GM10248 (cell line): ENCODE results near the gene PRSS16.

Source experiments
- CTCF ChIA-PET: fragments of 300-600 bp; sonication (Branson Sonifier 250); formaldehyde crosslinking; extraction: SDS; loops from one replicate; lab custom pipeline; 2021; ENCODE audit warnings: antibody characterized with exemption; lab: Yijun Ruan, JAX
- POLR2A ChIA-PET: fragments of 350-650 bp; sonication (Branson Sonifier 250); formaldehyde crosslinking; extraction: SDS; loops from one replicate; lab custom pipeline; 2020; ENCODE audit warnings: antibody characterized with exemption; lab: Yijun Ruan, JAX
- DNase-seq: peaks from one replicate; pipeline ENCODE4 v3.0.0; 2012; ENCODE audit errors: extremely low spot score
- TF ChIP-seq, protein P1 (sequence below): IDR thresholded peaks from 2 replicates; pipeline ENCODE4 v1.5.1; 2012; ENCODE audit warnings: mild to moderate bottlenecking, low read depth; ENCODE audit errors: extremely low read depth, missing control alignments, control extremely low read depth

Gene PRSS16

DNA sequence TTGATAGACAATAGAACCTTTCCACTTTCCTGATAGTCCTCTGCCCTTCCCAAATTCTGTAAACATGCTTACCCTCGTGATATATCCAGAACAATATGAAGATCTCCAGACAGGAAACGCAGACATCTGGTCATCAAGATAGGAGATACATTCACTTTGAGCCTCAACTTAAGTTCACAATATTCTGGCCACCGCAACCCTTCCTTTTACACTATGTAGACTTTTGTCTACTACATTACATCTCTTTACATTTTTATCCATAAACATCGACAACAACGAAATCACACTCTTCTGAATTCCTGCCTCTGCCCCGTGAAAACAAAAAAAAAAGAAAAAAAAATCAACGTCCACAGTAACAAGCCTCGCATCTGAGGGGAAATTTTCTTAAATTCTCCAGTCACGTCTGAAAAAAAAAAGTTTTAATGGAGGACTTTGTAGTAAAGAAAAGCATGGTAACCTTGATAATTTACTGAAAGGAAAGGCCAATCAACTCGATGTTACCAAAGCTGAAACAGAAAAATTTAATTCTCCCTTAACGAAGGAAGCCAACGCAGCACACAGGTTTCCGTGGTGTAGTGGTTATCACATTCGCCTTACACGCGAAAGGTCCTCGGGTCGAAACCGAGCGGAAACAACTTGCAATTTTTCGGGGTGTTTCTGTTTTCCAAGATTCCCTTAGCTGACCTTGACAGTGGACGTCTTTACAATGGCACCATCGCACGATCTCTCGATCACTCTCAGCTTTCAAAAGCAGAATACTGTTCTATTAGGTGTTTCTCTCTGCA is 42.8 kb downstream of the PRSS16 start:
- TF ChIP-seq, protein P1, sequence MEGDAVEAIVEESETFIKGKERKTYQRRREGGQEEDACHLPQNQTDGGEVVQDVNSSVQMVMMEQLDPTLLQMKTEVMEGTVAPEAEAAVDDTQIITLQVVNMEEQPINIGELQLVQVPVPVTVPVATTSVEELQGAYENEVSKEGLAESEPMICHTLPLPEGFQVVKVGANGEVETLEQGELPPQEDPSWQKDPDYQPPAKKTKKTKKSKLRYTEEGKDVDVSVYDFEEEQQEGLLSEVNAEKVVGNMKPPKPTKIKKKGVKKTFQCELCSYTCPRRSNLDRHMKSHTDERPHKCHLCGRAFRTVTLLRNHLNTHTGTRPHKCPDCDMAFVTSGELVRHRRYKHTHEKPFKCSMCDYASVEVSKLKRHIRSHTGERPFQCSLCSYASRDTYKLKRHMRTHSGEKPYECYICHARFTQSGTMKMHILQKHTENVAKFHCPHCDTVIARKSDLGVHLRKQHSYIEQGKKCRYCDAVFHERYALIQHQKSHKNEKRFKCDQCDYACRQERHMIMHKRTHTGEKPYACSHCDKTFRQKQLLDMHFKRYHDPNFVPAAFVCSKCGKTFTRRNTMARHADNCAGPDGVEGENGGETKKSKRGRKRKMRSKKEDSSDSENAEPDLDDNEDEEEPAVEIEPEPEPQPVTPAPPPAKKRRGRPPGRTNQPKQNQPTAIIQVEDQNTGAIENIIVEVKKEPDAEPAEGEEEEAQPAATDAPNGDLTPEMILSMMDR = no peak
- no peak for DNase-seq
- POLR2A ChIA-PET = no interaction called here
- CTCF ChIA-PET = no interaction called here

DNA sequence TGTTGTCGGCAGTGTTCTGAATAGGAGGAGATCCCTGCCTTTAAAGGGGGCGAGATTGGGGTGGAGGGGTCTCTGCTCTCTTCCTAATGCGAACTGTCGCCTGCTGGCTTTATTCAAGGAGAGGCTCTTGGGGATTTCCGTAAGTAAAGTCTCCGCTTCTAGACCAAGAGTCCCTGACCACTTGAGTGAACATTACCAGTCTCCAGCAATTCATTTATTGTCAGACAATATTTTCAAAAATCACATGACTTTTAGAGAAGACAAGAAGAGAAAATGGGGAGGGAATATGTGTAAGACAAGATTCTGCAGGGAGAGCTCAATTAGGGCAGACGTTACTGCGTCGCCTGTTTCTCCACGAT is 43.3 kb downstream of the PRSS16 start:
- POLR2A ChIA-PET = no interaction called here
- DNase-seq = no peak
- CTCF ChIA-PET = no interaction called here
- TF ChIP-seq, protein P1 = no peak

DNA sequence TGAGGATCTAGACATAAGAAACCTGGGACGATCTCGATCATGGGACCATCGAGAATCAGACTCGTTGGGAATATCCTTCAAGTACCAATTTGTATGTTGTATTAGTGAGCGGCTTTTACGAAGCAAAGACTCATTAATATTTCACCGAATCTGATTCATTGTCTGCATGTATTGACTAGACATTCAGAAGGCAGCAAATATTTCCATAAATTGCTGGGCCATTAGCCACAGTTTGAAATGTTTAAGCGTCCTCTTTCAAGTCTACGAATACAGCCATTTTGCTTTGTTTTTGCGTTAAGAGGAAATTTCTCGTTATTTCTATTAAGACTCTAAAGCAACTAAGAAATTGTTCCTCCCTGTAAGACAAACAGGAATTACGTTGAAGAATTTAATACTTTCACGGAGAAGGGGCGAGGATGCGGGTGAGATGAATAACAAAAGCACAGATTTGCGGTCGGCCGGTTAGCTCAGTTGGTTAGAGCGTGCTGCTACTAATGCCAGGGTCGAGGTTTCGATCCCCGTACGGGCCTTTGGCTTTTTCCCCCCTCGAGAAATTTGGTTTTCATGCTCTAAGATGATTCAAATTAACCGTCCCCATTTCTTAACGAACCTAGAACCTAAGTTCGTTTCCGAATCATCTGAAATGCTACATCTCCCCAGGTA is 46.1 kb downstream of the PRSS16 start:
- TF ChIP-seq, protein P1 = no peak
- DNase-seq = no peak
- POLR2A ChIA-PET = no interaction called here
- CTCF ChIA-PET = no interaction called here

DNA sequence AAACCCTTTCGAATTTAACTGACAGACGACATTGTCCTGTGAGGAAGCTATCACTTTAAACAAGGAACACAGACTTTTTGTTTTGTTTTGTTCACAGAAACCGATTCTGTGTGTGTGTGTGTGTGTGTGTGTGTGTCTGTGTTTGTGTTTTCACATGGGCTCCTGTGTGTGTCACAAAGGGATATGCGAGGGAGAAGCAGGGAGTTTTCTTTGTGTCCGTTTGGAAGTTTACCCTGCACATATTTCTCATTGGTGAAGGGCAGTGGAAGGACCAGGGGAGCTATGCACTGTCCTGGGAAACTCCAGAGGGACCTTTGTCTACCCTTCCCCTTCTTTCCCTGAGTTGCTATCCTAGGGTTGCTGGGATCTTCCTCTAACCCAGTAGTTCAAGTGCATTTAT is 46.9 kb downstream of the PRSS16 start:
- POLR2A ChIA-PET = no interaction called here
- CTCF ChIA-PET = no interaction called here
- TF ChIP-seq, protein P1 = no peak
- no peak for DNase-seq

DNA sequence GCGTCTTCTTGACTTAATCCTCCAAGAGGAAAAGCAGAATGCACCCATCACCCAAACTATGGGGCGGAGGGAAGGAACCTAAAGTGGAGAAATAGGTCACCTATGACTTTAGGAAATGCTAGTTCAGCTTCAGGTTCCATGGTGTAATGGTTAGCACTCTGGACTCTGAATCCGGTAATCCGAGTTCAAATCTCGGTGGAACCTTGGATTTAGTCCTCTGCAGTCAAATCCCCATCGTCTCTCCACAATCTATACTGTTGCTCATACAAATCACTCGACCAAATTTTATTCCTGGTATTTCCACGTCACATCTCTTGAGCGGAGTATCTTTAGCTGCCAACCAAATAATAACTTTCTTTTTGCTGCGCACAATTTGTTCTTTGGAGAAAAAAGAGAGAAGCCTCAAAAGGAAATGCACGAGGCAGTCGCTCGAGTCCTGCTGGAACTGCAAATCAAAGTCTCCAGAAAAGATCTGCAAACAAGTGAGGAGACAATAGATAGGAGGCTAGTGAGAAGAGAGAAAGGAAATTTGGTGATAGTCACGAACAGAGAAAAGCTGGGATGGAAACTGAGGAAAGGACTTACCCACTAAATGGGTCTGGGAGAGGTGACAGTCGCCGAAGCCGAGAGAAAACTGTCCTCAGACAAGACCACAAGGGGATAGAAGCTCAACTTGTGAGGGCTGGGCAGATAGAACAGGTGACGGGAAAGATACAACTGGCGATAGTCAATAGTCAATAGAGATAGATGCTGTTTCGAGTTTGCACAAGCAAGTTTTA is 48.0 kb downstream of the PRSS16 start:
- ChIA-PET CTCF (interaction anchor here (1.2 to 1.8 kb wide), 3 partner anchors 11 to 23 kb away, joined by 3 to 6 read pairs (median 6); no protein-coding TSS in a partner anchor), POLR2A (no interaction called here)
- DNase-seq = no peak
- TF ChIP-seq, protein P1 = no peak

DNA sequence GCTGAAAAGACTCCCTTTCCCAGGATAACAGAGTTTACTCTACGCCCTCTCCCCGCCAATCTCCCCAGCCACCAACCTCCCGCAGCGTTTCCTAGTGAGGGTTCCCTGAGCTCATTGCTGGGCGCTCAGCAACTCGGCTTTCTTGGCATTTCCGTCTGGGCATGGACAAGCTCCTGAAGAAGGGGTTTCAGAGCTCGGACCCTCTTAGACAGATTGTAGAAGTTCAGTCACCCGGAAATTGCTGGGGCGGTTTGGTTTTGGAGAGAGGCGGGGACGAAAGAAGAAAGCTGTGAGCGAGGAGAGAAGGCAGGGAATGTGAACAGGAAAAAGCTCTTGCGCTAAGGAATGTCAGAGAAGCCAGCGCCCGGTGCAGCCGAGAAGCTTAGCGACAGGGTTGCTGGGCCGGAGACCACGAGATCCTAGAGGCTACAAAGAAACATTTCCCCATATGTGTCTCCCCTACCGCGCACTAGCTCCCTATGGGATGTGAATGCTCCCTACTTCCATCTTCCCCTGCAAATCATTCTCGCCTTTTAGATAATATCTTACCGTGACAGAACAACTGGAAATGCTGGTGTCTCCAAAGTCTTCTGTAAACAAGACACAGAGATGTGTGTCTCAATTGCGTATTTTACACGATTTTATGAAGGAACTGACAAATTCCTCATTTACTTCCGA is 48.7 kb downstream of the PRSS16 start:
- ChIA-PET POLR2A (no interaction called here), CTCF (interaction anchor here (1.2 to 1.8 kb wide), 3 partner anchors 11 to 23 kb away, joined by 3 to 6 read pairs (median 6); no protein-coding TSS in a partner anchor)
- no peak for DNase-seq
- TF ChIP-seq, protein P1 = no peak
